ENCODE measurements around the gene SLCO2A1. TPM values are rescaled to one million over a fixed set of nuclear protein-coding genes. Genes with fewer than 3 reads are reported as not detected.
A peak's percentile ranks its signal among the peaks of the same experiment; 100 is the strongest.

The SLCO2A1 gene
- total and polyA plus RNA-seq, 11 donors = 2.8 to 28.4 (median 13.9) TPM

- no peak for TF ChIP-seq CTCF (IDR thresholded peaks at IDR 0.05)
- TF ChIP-seq POLR2A (IDR thresholded peaks at IDR 0.05) = no peak
- H3K4me3 ChIP-seq = no peak overlapping the region
- no peaks in the 10 kb centered on the region for H3K9me3 ChIP-seq
- 61 to 70% (median 68%) methylated on average over 7 of the region's 7 CpGs for WGBS, 4 donors
- no peaks in the 10 kb centered on the region for H3K36me3 ChIP-seq
- ATAC-seq = no peak
- DNase-seq = peak in 1 of 5 donors; percentile 9
- H3K4me1 ChIP-seq = peaks cover 0 to 42% (median 24%) of the 10 kb centered on the region in 12 donors
- H3K27ac ChIP-seq = no peak overlapping the region
- intact Hi-C loops (cut with DNase I) = loop anchor here in 2 of 10 donors (2.0 to 5.0 kb wide), 2 partner anchors 49 to 86 kb away; partner anchors contain the start of gene SLCO2A1 (in 1 of the 2)
- no peaks in the 10 kb centered on the region for H3K27me3 ChIP-seq
Measured at GRCh38 chr3:133941415-133941821, 88.3 kb downstream of the SLCO2A1 start.

GRCh38 chr3:133940536-133940935, 89.2 kb downstream of the SLCO2A1 start:
- Histone ChIP-seq H3K9me3 (no peaks in the 10 kb centered on the region), H3K27me3 (no peaks in the 10 kb centered on the region), H3K36me3 (no peaks in the 10 kb centered on the region), H3K4me1 (peaks cover 0 to 33% (median 16%) of the 10 kb centered on the region in 12 donors), H3K4me3 (no peak overlapping the region), H3K27ac (no peak overlapping the region)
- ATAC-seq (no peak), DNase-seq (peak in 1 of 5 donors; percentile 6)
- intact Hi-C loops (cut with DNase I) = loop anchor here in 2 of 10 donors (2.0 to 5.0 kb wide), 2 partner anchors 50 to 87 kb away; partner anchors contain the start of gene SLCO2A1 (in 1 of the 2)
- 86 to 99% (median 87%) methylated on average over 6 to 10 of the region's 10 CpGs for WGBS, 4 donors
- no peak for TF ChIP-seq CTCF (IDR thresholded peaks at IDR 0.05)
- no peak for TF ChIP-seq POLR2A (IDR thresholded peaks at IDR 0.05)

- no peak for TF ChIP-seq POLR2A (IDR thresholded peaks at IDR 0.05)
- TF ChIP-seq CTCF (IDR thresholded peaks at IDR 0.05) = no peak
- ATAC-seq (no peak), DNase-seq (peak in 1 of 5 donors; percentile 6)
- Histone ChIP-seq H3K27me3 (no peaks in the 10 kb centered on the region), H3K36me3 (no peaks in the 10 kb centered on the region), H3K9me3 (no peaks in the 10 kb centered on the region), H3K4me3 (no peak overlapping the region), H3K4me1 (peaks cover 0 to 24% (median 12%) of the 10 kb centered on the region in 12 donors), H3K27ac (no peak overlapping the region)
- 87 to 94% (median 90%) methylated on average over 1 of the region's 1 CpG for WGBS, 4 donors
- intact Hi-C loops (cut with DNase I) = loop anchor here in 9 of 10 donors (5.0 to 10.0 kb wide), 9 partner anchors 93 to 545 kb away; partner anchors contain the start of genes ANAPC13 (in 1 of the 9) and CEP63 (in 1 of the 9)
Measured at GRCh38 chr3:133939463-133939835, 90.3 kb downstream of the SLCO2A1 start.

- intact Hi-C loops (cut with DNase I) = loop anchor here in 9 of 10 donors (5.0 to 10.0 kb wide), 9 partner anchors 93 to 546 kb away; partner anchors contain the start of genes ANAPC13 (in 1 of the 9) and CEP63 (in 1 of the 9)
- no peak overlapping the region for H3K27ac ChIP-seq
- 75 to 100% (median 79%) methylated on average over 1 to 2 of the region's 2 CpGs for WGBS, 4 donors
- TF ChIP-seq POLR2A (IDR thresholded peaks at IDR 0.05) (no peak), CTCF (IDR thresholded peaks at IDR 0.05) (peak in 9 of 12 donors; percentile 18 to 45 (median 25))
- DNase-seq = peak in 1 of 5 donors; percentile 7
- H3K36me3 ChIP-seq = no peaks in the 10 kb centered on the region
- no peaks in the 10 kb centered on the region for H3K27me3 ChIP-seq
- no peak overlapping the region for H3K4me3 ChIP-seq
- no peaks in the 10 kb centered on the region for H3K9me3 ChIP-seq
- peak in 2 of 4 donors; percentile 15 to 32 for ATAC-seq
- peaks cover 0 to 19% (median 6%) of the 10 kb centered on the region in 12 donors for H3K4me1 ChIP-seq
Measured at GRCh38 chr3:133938770-133939462, 90.8 kb downstream of the SLCO2A1 start.
